ENCODE measurements around the gene CFAP97D2. TPM values are rescaled to one million over a fixed set of nuclear protein-coding genes. Genes with fewer than 3 reads are reported as not detected.
"Not testable (repeated sequence)": the region's sequence is repeated elsewhere in the genome, so short reads cannot be mapped to it uniquely, and the experiment has no call there.

CFAP97D2 gene
- total RNA-seq, result under 1 TPM in 1 of 2 donors, not detected in 1; 0.22 TPM
- 1 to 10 TPM in 1 of 2 donors, under 1 TPM in 1; 0.65 to 3.0 TPM for polyA plus RNA-seq (ENCODE audit: insufficient read length in 2 of 2)
- long read RNA-seq, donor 1, result 0 reads
- long read RNA-seq, donor 2, result 0 reads
- long read RNA-seq, donor 3, result 0 reads
- long read RNA-seq, donor 4, result 0 reads

DNA sequence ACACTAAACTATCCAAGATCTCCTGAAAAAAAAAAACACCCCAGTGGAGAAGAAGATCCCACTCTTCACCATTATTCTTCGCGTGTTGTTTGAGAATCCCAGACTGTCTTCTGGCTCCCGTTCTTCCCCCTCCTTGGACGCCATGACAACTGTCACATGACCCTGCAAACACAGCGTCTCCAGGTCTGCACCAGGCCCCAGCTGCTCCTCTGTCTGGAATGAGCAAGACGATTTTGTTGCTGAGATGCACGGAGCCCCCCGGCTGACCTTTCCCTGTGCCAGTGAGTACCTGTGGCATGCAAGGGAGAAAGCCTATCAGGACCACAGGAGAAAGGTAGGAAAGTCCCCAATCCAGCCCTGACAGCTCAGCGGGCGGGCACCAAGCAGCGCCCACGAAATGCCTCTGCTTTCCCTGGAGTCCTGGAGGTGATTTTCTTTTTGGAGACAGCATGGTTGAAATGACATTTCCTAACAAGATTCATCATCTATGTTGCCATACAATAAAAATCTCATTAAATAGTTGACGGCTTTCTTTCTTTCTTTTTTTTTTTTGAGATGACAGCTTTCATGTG is at the start of gene CFAP97D2:
TSS of gene CFAP97D2 (plus strand) at position 171 of the 572 bp plus-strand sequence. CDS start at position 245, 74 bp downstream.
- Histone ChIP-seq H3K4me3 (ENCODE audit: low read depth, low read length) (no peak within 1 kb of the TSS), H3K4me1 (ENCODE audit: control insufficient read depth, insufficient read depth, low read length) (peaks cover 4% of the 10 kb centered on the region), H3K9me3 (ENCODE audit: control insufficient read depth, insufficient read depth, low read length) (no peaks in the 10 kb centered on the region), H3K27me3 (ENCODE audit: control insufficient read depth, insufficient read depth, low read length) (no peaks in the 10 kb centered on the region), H3K27ac (ENCODE audit: low read depth, low read length) (no peak within 1 kb of the TSS), H3K36me3 (ENCODE audit: control insufficient read depth, insufficient read depth, low read length) (no peaks in the 10 kb centered on the region)
- 31% methylated on average over 8 of the region's 13 CpGs for WGBS (ENCODE audit: insufficient coverage)
- DNase-seq (ENCODE audit: low read depth in 4 of 6, low spot score in 6 of 6), result peak in 2 of 6 donors; percentile 32 to 49

DNA sequence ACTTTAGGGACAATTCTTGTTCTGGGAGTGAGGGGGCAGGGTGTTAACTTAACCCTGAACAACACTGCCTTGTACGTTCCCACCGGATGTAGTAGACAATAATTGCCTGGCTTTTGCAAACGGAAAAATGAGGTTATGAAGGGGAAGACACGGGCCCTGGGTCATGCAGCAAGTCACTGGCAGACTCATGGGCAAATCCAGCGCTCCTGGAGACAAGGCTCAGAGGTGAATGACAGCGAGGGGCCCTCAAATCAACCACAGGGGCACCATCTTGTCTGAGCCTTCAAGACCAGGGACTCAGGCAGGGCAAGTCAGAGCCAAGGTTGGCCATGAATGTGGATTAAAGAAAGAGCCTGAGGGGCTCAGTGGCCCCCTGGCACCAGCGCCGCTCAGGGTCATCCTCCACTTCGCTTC is 49.4 kb upstream of the CFAP97D2 start:
- Histone ChIP-seq H3K27me3 (ENCODE audit: control insufficient read depth, insufficient read depth, low read length) (no peaks in the 10 kb centered on the region), H3K4me3 (ENCODE audit: low read depth, low read length) (no peak overlapping the region), H3K9me3 (ENCODE audit: control insufficient read depth, insufficient read depth, low read length) (no peaks in the 10 kb centered on the region), H3K27ac (ENCODE audit: low read depth, low read length) (peak overlapping the region; percentile 65), H3K4me1 (ENCODE audit: control insufficient read depth, insufficient read depth, low read length) (peaks cover 57% of the 10 kb centered on the region), H3K36me3 (ENCODE audit: control insufficient read depth, insufficient read depth, low read length) (peaks cover 15% of the 10 kb centered on the region)
- DNase-seq (ENCODE audit: low read depth in 4 of 6, low spot score in 6 of 6), result no peak
- WGBS (ENCODE audit: insufficient coverage), result 77% methylated on average over 8 of the region's 9 CpGs

DNA sequence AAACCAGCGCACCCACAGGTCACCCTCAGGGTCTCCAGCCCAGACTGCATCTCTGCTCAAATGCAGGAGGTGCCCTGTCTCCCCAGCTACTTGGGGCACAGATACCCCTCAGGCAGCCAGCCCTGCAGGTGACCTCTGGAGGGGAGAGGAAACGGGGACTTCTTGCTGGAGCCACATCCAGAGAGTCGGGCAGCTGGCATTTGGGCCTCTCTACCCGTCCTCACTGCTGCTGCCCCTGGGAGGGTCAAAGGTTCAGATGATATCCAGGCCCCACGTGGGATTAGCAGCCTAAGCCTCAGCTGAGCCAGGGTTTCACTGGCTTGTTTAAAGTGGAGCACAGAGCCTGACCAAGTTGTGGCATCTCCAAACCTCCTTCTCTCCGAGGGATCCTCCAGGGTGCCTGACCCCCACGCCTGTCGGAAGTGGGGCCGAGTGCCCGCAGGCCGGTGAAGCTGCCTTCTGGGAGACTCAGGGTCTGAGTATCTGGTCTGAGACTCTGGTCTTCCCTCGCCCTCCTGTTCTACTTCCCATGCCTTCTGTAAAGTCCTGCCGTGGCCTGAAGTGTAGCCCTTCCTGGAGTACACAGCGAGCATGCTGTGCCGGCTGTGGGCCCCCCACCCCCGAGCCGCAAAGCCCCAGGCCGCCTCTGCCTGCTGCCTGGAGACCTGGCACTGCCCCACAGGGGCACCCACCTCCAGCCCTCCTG is 48.8 kb upstream of the CFAP97D2 start:
- Histone ChIP-seq H3K4me1 (ENCODE audit: control insufficient read depth, insufficient read depth, low read length) (peaks cover 64% of the 10 kb centered on the region), H3K27ac (ENCODE audit: low read depth, low read length) (peak overlapping the region; percentile 65), H3K36me3 (ENCODE audit: control insufficient read depth, insufficient read depth, low read length) (peaks cover 15% of the 10 kb centered on the region), H3K4me3 (ENCODE audit: low read depth, low read length) (peak overlapping the region; percentile 78), H3K27me3 (ENCODE audit: control insufficient read depth, insufficient read depth, low read length) (no peaks in the 10 kb centered on the region), H3K9me3 (ENCODE audit: control insufficient read depth, insufficient read depth, low read length) (no peaks in the 10 kb centered on the region)
- WGBS (ENCODE audit: insufficient coverage), result 35% methylated on average over 18 of the region's 18 CpGs
- DNase-seq (ENCODE audit: low read depth in 4 of 6, low spot score in 6 of 6), result no peak

DNA sequence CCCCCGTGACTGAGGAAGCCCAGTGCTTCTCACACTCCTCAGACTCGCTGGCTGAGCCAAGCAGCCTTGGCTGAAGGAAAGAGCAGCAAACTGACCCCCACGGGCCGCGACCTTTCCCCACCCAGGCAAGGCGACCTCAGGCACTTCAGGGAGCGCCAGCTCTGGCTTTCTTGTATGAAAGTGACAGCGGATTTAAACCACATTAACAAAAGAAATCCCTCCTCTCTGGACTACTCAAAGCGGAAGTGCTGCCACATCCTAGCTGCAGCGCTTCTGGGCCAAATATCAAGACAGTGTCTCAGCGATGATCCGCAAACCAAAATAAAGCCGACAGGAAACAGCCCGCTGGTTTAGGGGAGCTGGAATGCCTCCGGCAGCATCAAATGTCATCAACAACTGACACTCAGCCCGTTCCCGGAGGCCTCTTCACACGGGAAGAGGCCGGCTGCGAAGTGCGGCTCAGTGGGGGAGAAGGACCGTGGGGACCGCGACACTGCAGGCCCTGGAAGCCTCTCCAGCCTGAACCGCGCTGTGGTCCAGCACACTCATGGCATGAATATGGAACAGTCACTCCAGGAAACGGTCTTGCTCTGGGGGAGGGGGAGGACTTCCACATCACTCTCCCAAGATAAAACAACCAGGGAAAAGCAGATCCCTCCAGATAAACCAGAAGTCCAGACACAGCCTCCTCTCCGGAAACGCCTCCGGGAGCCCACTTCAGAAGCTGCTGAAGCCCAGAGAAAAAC is 48.0 kb upstream of the CFAP97D2 start:
- peak overlapping the region; percentile 78 for H3K4me3 ChIP-seq (ENCODE audit: low read depth, low read length)

DNA sequence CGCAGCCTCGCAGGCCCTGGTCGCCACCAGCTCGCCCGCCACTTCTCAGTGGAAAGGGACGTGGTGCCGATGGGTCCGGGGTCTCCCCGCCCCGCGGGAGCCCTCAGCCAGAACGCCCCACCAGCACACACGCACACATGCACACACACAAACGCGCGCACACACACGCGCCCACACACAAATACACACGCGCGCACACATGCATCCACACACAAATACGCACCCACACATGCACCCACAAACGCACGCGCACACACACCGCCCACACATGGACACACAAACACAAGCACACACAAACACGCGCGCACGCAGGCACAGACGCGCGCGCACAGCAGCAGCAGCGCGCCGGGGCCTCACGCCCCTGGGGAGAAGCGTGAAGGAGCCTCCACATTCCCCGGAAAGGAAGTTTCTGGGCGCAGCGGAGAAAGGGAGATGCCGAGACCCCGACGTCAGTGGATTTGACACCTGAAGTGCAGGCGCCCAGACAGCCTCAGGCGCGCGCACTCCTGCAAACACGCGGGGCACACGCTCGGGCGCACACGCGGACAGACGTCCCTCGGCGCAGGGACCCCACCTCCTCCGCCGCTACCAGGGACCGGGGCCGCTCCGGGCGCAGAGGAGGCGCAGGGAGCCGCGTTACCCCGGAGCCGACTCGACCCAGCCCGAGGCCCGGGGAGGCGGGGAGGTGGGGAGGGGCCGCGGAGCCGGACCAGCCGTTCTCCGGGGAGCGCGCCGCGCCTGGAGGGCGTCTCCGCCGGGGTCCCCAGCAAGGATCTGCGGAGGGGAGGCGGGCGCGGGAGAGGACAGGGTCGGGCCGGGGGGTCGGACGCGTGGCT is 47.3 kb upstream of the CFAP97D2 start:
- peak in 2 of 6 donors; percentile 77 to 82 for DNase-seq (ENCODE audit: low read depth in 4 of 6, low spot score in 6 of 6)
- Histone ChIP-seq H3K9me3 (ENCODE audit: control insufficient read depth, insufficient read depth, low read length) (no peaks in the 10 kb centered on the region), H3K27ac (ENCODE audit: low read depth, low read length) (peak overlapping the region; percentile 65), H3K36me3 (ENCODE audit: control insufficient read depth, insufficient read depth, low read length) (peaks cover 15% of the 10 kb centered on the region), H3K4me3 (ENCODE audit: low read depth, low read length) (peak overlapping the region; percentile 78), H3K27me3 (ENCODE audit: control insufficient read depth, insufficient read depth, low read length) (no peaks in the 10 kb centered on the region), H3K4me1 (ENCODE audit: control insufficient read depth, insufficient read depth, low read length) (peaks cover 62% of the 10 kb centered on the region)
- WGBS (ENCODE audit: insufficient coverage), result under 1% methylated on average over 93 of the region's 95 CpGs

More for the DNA sequence above, 48.0 kb upstream of the CFAP97D2 start:
- peak in 2 of 6 donors; percentile 78 to 82 for DNase-seq (ENCODE audit: low read depth in 4 of 6, low spot score in 6 of 6)
- peaks cover 64% of the 10 kb centered on the region for H3K4me1 ChIP-seq (ENCODE audit: control insufficient read depth, insufficient read depth, low read length)
- H3K27me3 ChIP-seq (ENCODE audit: control insufficient read depth, insufficient read depth, low read length), result no peaks in the 10 kb centered on the region
- peak overlapping the region; percentile 65 for H3K27ac ChIP-seq (ENCODE audit: low read depth, low read length)
- peaks cover 15% of the 10 kb centered on the region for H3K36me3 ChIP-seq (ENCODE audit: control insufficient read depth, insufficient read depth, low read length)
- no peaks in the 10 kb centered on the region for H3K9me3 ChIP-seq (ENCODE audit: control insufficient read depth, insufficient read depth, low read length)
- WGBS (ENCODE audit: insufficient coverage), result 4% methylated on average over 28 of the region's 30 CpGs

DNA sequence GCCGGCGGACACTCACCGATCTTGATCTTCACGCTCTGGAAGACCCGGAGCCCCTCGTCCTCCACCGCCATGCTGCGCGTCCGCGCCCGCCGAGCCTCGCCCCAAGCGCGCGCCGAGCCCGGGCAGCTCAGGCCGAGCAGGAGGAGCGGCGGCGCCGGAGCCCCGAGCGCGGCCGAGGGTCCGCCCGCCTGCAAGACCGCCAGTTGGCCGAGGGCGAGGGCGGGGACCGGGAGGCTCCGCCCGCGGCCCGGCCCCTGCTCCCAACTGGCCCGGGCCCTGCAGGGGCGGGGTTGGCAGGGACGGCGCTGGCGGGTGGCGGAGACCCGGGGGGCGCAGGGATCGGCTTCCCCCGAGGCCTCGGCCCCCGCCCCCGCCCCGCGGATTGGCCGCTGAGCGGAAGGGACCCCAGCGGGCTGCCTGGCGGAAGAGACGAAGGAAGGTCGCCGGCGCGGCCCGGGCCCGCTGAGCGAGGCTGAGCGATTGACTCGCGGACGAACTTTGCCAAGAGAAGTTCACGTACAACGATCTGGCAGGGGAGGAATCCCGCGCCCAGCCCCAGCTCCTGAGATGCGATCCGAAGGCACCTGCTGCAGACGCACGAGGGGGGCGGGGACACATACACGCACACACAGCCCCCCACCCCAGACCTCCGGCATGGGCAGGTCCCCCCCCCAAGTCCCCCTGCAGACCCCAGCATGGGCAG is 46.5 kb upstream of the CFAP97D2 start, which contains the start of gene RASA3:
TSS of gene RASA3 (minus strand) at position 205 of the 703 bp plus-strand sequence. CDS start at position 71, 134 bp downstream.
- Histone ChIP-seq H3K36me3 (ENCODE audit: control insufficient read depth, insufficient read depth, low read length) (peaks cover 12% of the 10 kb centered on the region), H3K4me1 (ENCODE audit: control insufficient read depth, insufficient read depth, low read length) (peaks cover 54% of the 10 kb centered on the region), H3K27ac (ENCODE audit: low read depth, low read length) (peak within 1 kb of the TSS; percentile 65), H3K27me3 (ENCODE audit: control insufficient read depth, insufficient read depth, low read length) (no peaks in the 10 kb centered on the region), H3K9me3 (ENCODE audit: control insufficient read depth, insufficient read depth, low read length) (no peaks in the 10 kb centered on the region), H3K4me3 (ENCODE audit: low read depth, low read length) (peak within 1 kb of the TSS; percentile 78)
- WGBS (ENCODE audit: insufficient coverage), result under 1% methylated on average over 75 of the region's 81 CpGs
- DNase-seq (ENCODE audit: low read depth in 4 of 6, low spot score in 6 of 6), result peak in 4 of 6 donors; percentile 68 to 93 (median 82)

DNA sequence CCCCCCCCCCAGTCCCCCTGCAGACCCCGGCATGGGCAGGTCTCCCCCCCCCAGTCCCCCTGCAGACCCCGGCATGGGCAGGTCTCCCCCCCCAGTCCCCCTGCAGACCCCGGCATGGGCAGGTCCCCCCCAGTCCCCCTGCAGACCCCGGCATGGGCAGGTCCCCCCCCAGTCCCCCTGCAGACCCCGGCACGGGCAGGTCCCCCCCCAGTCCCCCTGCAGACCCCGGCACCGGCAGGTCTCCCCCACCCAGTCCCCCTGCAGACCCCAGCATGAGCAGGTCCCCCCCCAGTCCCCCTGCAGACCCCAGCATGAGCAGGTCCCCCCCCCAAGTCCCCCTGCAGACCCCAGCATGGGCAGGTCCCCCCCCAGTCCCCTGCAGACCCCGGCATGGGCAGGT is 45.9 kb upstream of the CFAP97D2 start:
- H3K27me3 ChIP-seq (ENCODE audit: control insufficient read depth, insufficient read depth, low read length); H3K4me3 ChIP-seq (ENCODE audit: low read depth, low read length); DNase-seq (ENCODE audit: low read depth in 4 of 6, low spot score in 6 of 6); H3K27ac ChIP-seq (ENCODE audit: low read depth, low read length); H3K36me3 ChIP-seq (ENCODE audit: control insufficient read depth, insufficient read depth, low read length); H3K9me3 ChIP-seq (ENCODE audit: control insufficient read depth, insufficient read depth, low read length): not testable (repeated sequence)
- H3K4me1 ChIP-seq (ENCODE audit: control insufficient read depth, insufficient read depth, low read length), result peaks cover 49% of the 10 kb centered on the region
- no CpG with 5 or more reads among the region's 9 CpGs for WGBS (ENCODE audit: insufficient coverage)

DNA sequence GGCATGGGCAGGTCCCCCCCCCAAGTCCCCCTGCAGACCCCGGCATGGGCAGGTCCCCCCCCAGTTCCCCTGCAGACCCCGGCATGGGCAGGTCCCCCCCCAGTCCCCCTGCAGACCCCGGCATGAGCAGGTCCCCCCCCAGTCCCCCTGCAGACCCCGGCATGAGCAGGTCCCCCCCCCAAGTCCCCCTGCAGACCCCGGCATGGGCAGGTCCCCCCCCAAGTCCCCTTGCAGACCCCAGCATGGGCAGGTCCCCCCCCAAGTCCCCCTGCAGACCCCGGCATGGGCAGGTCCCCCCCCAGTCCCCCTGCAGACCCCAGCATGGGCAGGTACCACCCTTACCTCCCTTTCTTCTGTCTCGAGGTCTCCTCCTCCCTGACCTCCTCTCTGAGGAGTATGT is 45.5 kb upstream of the CFAP97D2 start:
- H3K27me3 ChIP-seq (ENCODE audit: control insufficient read depth, insufficient read depth, low read length); H3K9me3 ChIP-seq (ENCODE audit: control insufficient read depth, insufficient read depth, low read length); H3K4me3 ChIP-seq (ENCODE audit: low read depth, low read length); DNase-seq (ENCODE audit: low read depth in 4 of 6, low spot score in 6 of 6); H3K27ac ChIP-seq (ENCODE audit: low read depth, low read length); H3K36me3 ChIP-seq (ENCODE audit: control insufficient read depth, insufficient read depth, low read length): not testable (repeated sequence)
- WGBS (ENCODE audit: insufficient coverage), result no CpG with 5 or more reads among the region's 7 CpGs
- H3K4me1 ChIP-seq (ENCODE audit: control insufficient read depth, insufficient read depth, low read length), result peaks cover 45% of the 10 kb centered on the region

All from spinal cord (tissue), 10 donors.